GM12873 (cell line): ENCODE measurements around the gene TNFRSF19.

Experiments
- CTCF ChIP-seq: IDR thresholded peaks from 2 replicates; pipeline ENCODE4 v1.5.1; 2012; ENCODE audit warnings: low read depth, mild to moderate bottlenecking, moderate library complexity, low read length, control low read depth; ENCODE audit not compliant: insufficient read depth; ENCODE audit errors: missing control alignments

Gene TNFRSF19

GRCh38 chr13:23572836-23573235, 2.6 kb downstream of the TNFRSF19 start:
- TF ChIP-seq CTCF: no peak

- TF ChIP-seq CTCF: no peak
Observed at GRCh38 chr13:23574421-23575145, 4.4 kb downstream of the TNFRSF19 start.

GRCh38 chr13:23575632-23576031, 5.4 kb downstream of the TNFRSF19 start:
- no peak for TF ChIP-seq CTCF

GRCh38 chr13:23578411-23579071, 8.3 kb downstream of the TNFRSF19 start:
- TF ChIP-seq CTCF: peak; percentile 70

GRCh38 chr13:23579072-23579895, 9.1 kb downstream of the TNFRSF19 start:
- TF ChIP-seq CTCF: no peak

GRCh38 chr13:23579896-23580683, 9.9 kb downstream of the TNFRSF19 start:
- TF ChIP-seq CTCF: no peak

- no peak for TF ChIP-seq CTCF
Observed at GRCh38 chr13:23580684-23581060, 10.5 kb downstream of the TNFRSF19 start.
